Measurements from ENCODE around the gene GABARAP.

GABARAP gene

DNA sequence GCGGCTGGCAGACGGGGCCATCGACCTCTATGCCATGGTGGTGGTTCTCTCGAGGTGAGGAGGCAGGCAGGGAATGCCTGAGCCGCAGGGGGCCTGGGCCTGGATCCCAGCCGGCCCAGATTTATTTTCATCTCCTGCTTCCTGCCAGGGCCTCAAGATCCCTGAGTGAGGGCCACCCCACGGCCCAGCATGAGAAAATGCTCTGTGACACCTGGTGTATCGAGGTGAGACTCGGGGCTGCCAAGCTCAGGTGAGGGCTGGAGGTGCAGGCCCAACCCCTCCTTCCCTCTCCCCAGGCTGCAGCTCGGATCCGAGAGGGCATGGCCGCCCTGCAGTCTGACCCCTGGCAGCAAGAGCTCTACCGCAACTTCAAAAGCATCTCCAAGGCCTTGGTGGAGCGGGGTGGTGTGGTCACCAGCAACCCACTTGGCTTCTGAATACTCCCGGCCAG lies 17.6 kb downstream of the GABARAP start:
- no peak for DNase-seq (ENCODE audit: low read depth)
- no peak overlapping the region for H3K4me3 ChIP-seq (ENCODE audit: low read depth, low read length)
- TF ChIP-seq, protein P1, sequence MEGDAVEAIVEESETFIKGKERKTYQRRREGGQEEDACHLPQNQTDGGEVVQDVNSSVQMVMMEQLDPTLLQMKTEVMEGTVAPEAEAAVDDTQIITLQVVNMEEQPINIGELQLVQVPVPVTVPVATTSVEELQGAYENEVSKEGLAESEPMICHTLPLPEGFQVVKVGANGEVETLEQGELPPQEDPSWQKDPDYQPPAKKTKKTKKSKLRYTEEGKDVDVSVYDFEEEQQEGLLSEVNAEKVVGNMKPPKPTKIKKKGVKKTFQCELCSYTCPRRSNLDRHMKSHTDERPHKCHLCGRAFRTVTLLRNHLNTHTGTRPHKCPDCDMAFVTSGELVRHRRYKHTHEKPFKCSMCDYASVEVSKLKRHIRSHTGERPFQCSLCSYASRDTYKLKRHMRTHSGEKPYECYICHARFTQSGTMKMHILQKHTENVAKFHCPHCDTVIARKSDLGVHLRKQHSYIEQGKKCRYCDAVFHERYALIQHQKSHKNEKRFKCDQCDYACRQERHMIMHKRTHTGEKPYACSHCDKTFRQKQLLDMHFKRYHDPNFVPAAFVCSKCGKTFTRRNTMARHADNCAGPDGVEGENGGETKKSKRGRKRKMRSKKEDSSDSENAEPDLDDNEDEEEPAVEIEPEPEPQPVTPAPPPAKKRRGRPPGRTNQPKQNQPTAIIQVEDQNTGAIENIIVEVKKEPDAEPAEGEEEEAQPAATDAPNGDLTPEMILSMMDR (IDR thresholded peaks at IDR 0.05; ENCODE audit: insufficient read depth, low read depth, low read length, missing control alignments): no peak

DNA sequence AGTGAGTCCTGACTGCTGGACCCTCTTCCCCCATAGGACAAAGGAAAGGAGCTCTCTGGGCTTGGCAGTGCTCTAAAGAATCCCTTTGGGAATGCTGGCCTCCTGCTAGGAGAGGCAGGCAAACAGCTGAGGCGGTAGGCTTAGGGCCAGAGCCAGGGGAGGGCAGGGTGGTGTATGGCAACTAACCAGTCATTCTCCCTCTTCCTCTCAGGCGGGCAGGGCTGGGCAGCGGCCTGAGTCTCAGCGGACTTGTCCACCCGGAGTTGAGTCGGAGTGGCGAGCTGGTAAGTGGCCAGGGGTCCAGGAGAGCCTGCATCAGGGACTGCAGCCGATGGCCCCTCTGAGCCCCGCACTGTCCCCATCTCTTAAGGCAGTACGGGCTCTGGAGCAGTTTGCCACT lies 18.1 kb downstream of the GABARAP start:
- TF ChIP-seq, protein P1 (IDR thresholded peaks at IDR 0.05; ENCODE audit: insufficient read depth, low read depth, low read length, missing control alignments): no peak
- DNase-seq (ENCODE audit: low read depth): no peak
- H3K4me3 ChIP-seq (ENCODE audit: low read depth, low read length): no peak overlapping the region

DNA sequence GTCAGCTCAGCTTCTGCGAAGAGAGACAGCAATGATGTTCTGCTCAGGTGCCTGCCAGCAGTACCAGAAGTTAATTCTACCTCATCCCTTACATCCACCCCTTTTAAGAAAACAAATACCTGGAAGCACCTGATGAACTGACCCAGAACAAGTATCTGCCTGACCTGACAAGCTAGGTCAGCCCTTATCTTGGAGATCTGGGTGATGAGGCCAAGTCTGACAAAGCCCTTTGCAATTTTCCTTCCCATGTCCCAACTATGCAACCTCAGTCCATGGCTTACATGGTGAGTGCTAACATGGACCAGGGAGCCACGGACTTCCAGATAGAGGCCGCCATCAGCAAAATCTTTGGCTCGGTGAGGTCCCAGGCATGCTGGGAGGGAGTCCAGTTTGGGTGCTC lies 18.9 kb downstream of the GABARAP start:
- TF ChIP-seq, protein P1 (IDR thresholded peaks at IDR 0.05; ENCODE audit: insufficient read depth, low read depth, low read length, missing control alignments): no peak
- no peak for DNase-seq (ENCODE audit: low read depth)

DNA sequence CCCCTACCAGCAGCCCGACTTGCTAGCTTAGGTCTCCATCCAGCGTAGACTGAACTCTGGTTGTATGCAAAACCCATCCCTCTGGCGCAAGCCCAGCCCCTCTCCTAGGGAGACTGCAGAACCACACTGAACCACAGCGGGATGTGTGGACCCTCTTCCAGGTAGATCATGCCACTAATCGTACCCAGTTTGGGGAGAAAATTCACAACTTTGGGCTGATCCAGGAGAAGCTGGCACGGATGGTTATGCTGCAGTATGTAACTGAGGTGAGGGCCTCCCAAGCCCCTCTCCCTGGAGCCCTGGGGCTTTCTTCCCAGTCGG lies 19.3 kb downstream of the GABARAP start:
- DNase-seq (ENCODE audit: low read depth): no peak
- TF ChIP-seq, protein P1 (IDR thresholded peaks at IDR 0.05; ENCODE audit: insufficient read depth, low read depth, low read length, missing control alignments): no peak
- H3K4me3 ChIP-seq (ENCODE audit: low read depth, low read length): no peak overlapping the region

More for the DNA sequence above, 18.9 kb downstream of the GABARAP start:
- H3K4me3 ChIP-seq (ENCODE audit: low read depth, low read length): no peak overlapping the region

DNA sequence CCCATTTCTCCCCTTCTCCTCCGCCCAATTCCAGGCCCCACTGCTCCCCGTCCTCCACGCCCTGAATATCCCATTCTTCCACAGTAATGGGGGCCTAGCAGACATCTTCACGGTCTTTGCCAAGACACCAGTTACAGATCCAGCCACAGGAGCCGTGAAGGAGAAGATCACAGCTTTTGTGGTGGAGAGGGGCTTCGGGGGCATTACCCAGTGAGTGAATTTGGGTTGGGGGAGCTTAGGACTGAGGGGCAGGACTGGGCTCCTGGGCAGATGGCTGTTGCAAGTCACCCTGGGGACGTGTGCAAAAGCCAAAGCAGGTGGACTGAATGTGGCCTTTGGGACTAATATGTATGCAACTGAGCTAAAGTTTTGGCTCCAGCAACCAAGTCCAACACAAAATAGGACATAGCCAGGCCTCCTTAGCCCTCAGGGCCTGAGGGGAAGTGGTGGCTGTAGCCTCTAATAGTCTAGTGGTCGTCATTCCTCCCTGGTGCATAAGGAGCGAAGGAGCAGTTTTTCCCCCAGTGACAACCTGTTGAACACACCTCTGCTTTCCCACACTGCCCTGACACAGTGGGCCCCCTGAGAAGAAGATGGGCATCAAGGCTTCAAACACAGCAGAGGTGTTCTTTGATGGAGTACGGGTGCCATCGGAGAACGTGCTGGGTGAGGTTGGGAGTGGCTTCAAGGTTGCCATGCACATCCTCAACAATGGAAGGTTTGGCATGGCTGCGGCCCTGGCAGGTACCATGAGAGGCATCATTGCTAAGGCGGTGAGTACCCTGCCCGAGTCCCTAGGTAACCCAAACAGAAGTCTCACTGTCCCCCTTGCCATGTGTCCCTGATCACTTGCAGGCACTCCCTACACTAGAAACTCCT lies 19.9 kb downstream of the GABARAP start:
- DNase-seq (ENCODE audit: low read depth): no peak
- TF ChIP-seq, protein P1 (IDR thresholded peaks at IDR 0.05; ENCODE audit: insufficient read depth, low read depth, low read length, missing control alignments): no peak
- no peak overlapping the region for H3K4me3 ChIP-seq (ENCODE audit: low read depth, low read length)

DNA sequence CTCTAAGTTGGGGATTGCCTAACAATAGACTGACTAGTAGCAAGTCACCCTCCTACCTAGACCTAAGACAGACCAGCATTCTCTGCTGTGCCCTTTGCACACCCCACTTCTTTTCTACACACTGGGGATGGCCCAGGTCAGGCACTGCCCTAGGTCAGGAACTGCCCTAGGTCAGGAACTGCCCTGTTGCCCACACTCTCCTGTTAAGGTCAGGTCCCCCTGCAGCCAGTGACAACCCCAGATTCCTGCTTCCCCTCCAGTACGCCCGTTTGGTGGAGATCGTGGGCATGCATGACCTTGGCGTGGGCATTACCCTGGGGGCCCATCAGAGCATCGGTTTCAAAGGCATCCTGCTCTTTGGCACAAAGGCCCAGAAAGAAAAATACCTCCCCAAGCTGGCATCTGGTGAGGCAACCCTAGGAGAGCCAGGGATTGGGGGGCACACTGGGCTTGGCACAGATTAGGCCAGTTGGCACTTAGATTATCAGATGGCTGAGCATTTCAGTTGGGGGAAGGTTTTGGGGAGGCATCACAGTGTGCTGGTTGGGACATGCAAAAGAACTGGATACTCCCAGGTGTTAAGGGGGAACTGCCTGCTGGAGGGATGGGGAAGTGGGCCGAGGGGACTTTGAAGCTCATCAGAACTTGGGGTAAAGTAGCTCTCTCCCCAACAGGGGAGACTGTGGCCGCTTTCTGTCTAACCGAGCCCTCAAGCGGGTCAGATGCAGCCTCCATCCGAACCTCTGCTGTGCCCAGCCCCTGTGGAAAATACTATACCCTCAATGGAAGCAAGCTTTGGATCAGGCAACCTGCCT lies 20.8 kb downstream of the GABARAP start:
- H3K4me3 ChIP-seq (ENCODE audit: low read depth, low read length): no peak overlapping the region
- DNase-seq (ENCODE audit: low read depth): no peak
- TF ChIP-seq, protein P1 (IDR thresholded peaks at IDR 0.05; ENCODE audit: insufficient read depth, low read depth, low read length, missing control alignments): no peak
